GM19043 (cell line): ENCODE results near the gene NLGN1.

Experiments used
- ATAC-seq: cut with Tn5 transposase; IDR thresholded peaks from one replicate; pipeline ENCODE4 v1.9.1; 2021; ENCODE audit warnings: low read depth; ENCODE audit not compliant: unreplicated experiment

NLGN1 gene

GRCh38 chr3:173891272-173892100 lies 493.9 kb downstream of the NLGN1 start:
- ATAC-seq = no peak

- ATAC-seq = no peak
Measured at GRCh38 chr3:173892547-173892946, 495.0 kb downstream of the NLGN1 start.

- ATAC-seq = no peak
Measured at GRCh38 chr3:173893066-173893465, 495.5 kb downstream of the NLGN1 start.

- no peak for ATAC-seq
Measured at GRCh38 chr3:173893835-173894234, 496.3 kb downstream of the NLGN1 start.

GRCh38 chr3:173897631-173898030 lies 500.1 kb downstream of the NLGN1 start:
- no peak for ATAC-seq

- ATAC-seq = no peak
Measured at GRCh38 chr3:173901649-173902048, 504.1 kb downstream of the NLGN1 start.

- no peak for ATAC-seq
Measured at GRCh38 chr3:173902401-173902800, 504.9 kb downstream of the NLGN1 start.

GRCh38 chr3:173902871-173903270 lies 505.3 kb downstream of the NLGN1 start:
- no peak for ATAC-seq

- no peak for ATAC-seq
Measured at GRCh38 chr3:173905381-173905780, 507.8 kb downstream of the NLGN1 start.

- no peak for ATAC-seq
Measured at GRCh38 chr3:173911446-173911845, 513.9 kb downstream of the NLGN1 start.

- ATAC-seq = no peak
Measured at GRCh38 chr3:173912126-173912525, 514.6 kb downstream of the NLGN1 start.

GRCh38 chr3:173913397-173913796 lies 515.9 kb downstream of the NLGN1 start:
- no peak for ATAC-seq

GRCh38 chr3:173913974-173914421 lies 516.5 kb downstream of the NLGN1 start:
- ATAC-seq = no peak

GRCh38 chr3:173916799-173917198 lies 519.3 kb downstream of the NLGN1 start:
- ATAC-seq = no peak

- ATAC-seq = no peak
Measured at GRCh38 chr3:173920386-173920785, 522.8 kb downstream of the NLGN1 start.

GRCh38 chr3:173921732-173922131 lies 524.2 kb downstream of the NLGN1 start:
- no peak for ATAC-seq

GRCh38 chr3:173923204-173923603 lies 525.7 kb downstream of the NLGN1 start:
- no peak for ATAC-seq

GRCh38 chr3:173930251-173930650 lies 532.7 kb downstream of the NLGN1 start:
- no peak for ATAC-seq

- no peak for ATAC-seq
Measured at GRCh38 chr3:173932624-173933023, 535.1 kb downstream of the NLGN1 start.

- no peak for ATAC-seq
Measured at GRCh38 chr3:173933113-173933512, 535.6 kb downstream of the NLGN1 start.

- ATAC-seq = no peak
Measured at GRCh38 chr3:173936316-173936715, 538.8 kb downstream of the NLGN1 start.

GRCh38 chr3:173938159-173938558 lies 540.6 kb downstream of the NLGN1 start:
- ATAC-seq = no peak
